K562 (cell line): Measurements from ENCODE around the gene KTN1. TPM values are rescaled to one million over a fixed set of nuclear protein-coding genes. Genes with fewer than 3 reads are reported as not detected.

Source experiments
- ZC3H11A ChIP-seq: IDR thresholded peaks from 2 replicates; pipeline ENCODE4 v1.6.1; 2012; ENCODE audit warnings: low read depth, low read length, improper control_type of control experiment
- ZNF280B ChIP-seq: fragments of 250-450 bp; sonication (Bioruptor Pico); IDR thresholded peaks from 2 replicates; pipeline ENCODE4 v1.5.1; 2021; ENCODE audit warnings: mild to moderate bottlenecking
- ZNF407 ChIP-seq: fragments of 450-650 bp; IDR thresholded peaks from 2 replicates; pipeline ENCODE4 v1.6.1; 2016; ENCODE audit warnings: low read depth
- ZNF408 ChIP-seq: fragments of 250-450 bp; sonication (Bioruptor Pico); IDR thresholded peaks from 2 replicates; pipeline ENCODE4 v1.4.0; 2020; ENCODE audit warnings: low read depth, mild to moderate bottlenecking, moderate library complexity
- polyA plus RNA-seq, 8 experiments: library from polyadenylated mRNA; depleted of rRNA in 4 of 8; stranded (reverse) in 5 of 8; unstranded in 3 of 8; fragments of >200 nt; fragmentation: Nextera tagmentation in 2 of 8; fragmentation: Illumina TruSeq in 1 of 8; extraction: Ambion mirVana in 2 of 8; extraction: Trizol in 1 of 8; gene quantifications; 2 replicates each; pipeline versions ENCODE4 v1.2.1 to v1.2.3, GENCODE V29; 2011 to 2014; ENCODE audit warnings: inconsistent platforms in 1 of 8, missing spikeins in 1 of 8
- total RNA-seq, 7 experiments: library from RNA; depleted of rRNA in 6 of 7; stranded (reverse); fragments of >200 nt in 6 of 7; fragmentation: Illumina TruSeq in 2 of 7; extraction: Trizol in 2 of 7; gene quantifications; 2 replicates each; pipeline versions ENCODE4 v1.2.1 to v1.2.3, GENCODE V29; 2011 to 2021; ENCODE audit warnings: low replicate concordance in 1 of 7

Gene KTN1
- total and polyA plus RNA-seq, 9 of the 15 experiments (the other 6 are each of a cell fraction or from before 2014, with no cell fraction given): 34.8 to 120 (median 63.6) TPM

- no peak for TF ChIP-seq ZC3H11A
- TF ChIP-seq ZNF280B (CRISPR knock-in tag): no peak
- no peak for TF ChIP-seq ZNF408 (CRISPR knock-in tag)
- no peak for TF ChIP-seq ZNF407
- TF ChIP-seq, all 486 proteins: peak for 0
Observed at GRCh38 chr14:55701638-55702037, 121.6 kb downstream of the KTN1 start (continued).
